Right atrium auricular region (tissue), 2 donors: ENCODE measurements around the gene DENND1A. TPM values are rescaled to one million over a fixed set of nuclear protein-coding genes. Genes with fewer than 3 reads are reported as not detected.
"Not testable (repeated sequence)": the region's sequence is repeated elsewhere in the genome, so short reads cannot be mapped to it uniquely, and the experiment has no call there.

Source experiments
- DNase-seq: peaks from one replicate; pipeline ENCODE4 v3.0.0-alpha.2; 2019; ENCODE audit warnings: low spot score
- H3K27ac ChIP-seq, 2 donors: fragments of 200-600 bp; sonication (generic); 1 replicate in 1 of 2; 2 replicates in 1 of 2; pipeline ENCODE4 v1.5.1; 2016 to 2019
- H3K27me3 ChIP-seq, 2 donors: fragments of 200-600 bp; sonication (generic); one replicate each; pipeline versions ENCODE4 v1.5.1 to v1.6.0; 2017 to 2019
- H3K36me3 ChIP-seq: fragments of 200-600 bp; sonication (generic); one replicate; pipeline ENCODE4 v1.5.1; 2016
- H3K4me1 ChIP-seq, 2 donors: fragments of 200-600 bp; sonication (generic); one replicate each; pipeline versions ENCODE4 v1.5.1 to v1.6.0; 2017 to 2019
- H3K4me3 ChIP-seq, 2 donors: fragments of 200-600 bp; sonication (generic); 1 replicate in 1 of 2; 2 replicates in 1 of 2; pipeline ENCODE4 v1.5.1; 2017 to 2019; ENCODE audit warnings: mild to moderate bottlenecking in 1 of 2, moderate library complexity in 1 of 2
- H3K9me3 ChIP-seq, 2 donors: fragments of 200-600 bp; sonication (generic); one replicate each; pipeline ENCODE4 v1.5.1; 2019
- CTCF ChIP-seq, 2 donors: fragments of 200-600 bp; sonication (generic); IDR thresholded peaks; one replicate each; pipeline ENCODE4 v1.5.1; 2019; ENCODE audit warnings: antibody characterized with exemption in 2 of 2
- total RNA-seq, 2 donors: library from RNA; depleted of rRNA; stranded (reverse); fragments of >200 nt; gene quantifications; one replicate each; pipeline ENCODE4 v1.1.0, GENCODE V29; 2016

DENND1A gene
- total RNA-seq, 2 donors from 2014 or later: 14.9 to 23.6 TPM

GRCh38 chr9:123945532-123945931 lies 15.6 kb upstream of the DENND1A start:
- DNase-seq: no peak
- Histone ChIP-seq H3K27ac (no peak overlapping the region), H3K4me3 (no peak overlapping the region), H3K4me1 (no peaks in the 10 kb centered on the region), H3K36me3 (no peaks in the 10 kb centered on the region), H3K9me3 (no peaks in the 10 kb centered on the region), H3K27me3 (no peaks in the 10 kb centered on the region)
- TF ChIP-seq CTCF (IDR thresholded peaks at IDR 0.05): no peak

DNA sequence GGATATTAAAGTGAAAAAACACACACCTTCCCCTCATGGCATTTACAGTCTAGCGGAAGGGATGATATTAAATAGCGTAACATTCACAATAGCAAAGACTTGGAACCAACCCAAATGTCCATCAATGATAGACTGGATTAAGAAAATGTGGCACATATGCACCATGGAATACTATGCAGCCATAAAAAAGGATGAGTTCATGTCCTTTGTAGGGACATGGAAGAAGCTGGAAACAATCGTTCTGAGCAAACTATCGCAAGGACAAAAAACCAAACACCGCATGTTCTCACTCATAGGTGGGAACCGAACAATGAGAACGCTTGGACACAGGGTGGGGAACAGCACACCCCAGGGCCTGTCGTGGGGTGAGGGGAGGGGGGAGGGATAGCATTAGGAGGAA lies 14.5 kb upstream of the DENND1A start:
- not testable (repeated sequence) for H3K27ac ChIP-seq, H3K4me1 ChIP-seq, H3K9me3 ChIP-seq, DNase-seq, H3K4me3 ChIP-seq, H3K27me3 ChIP-seq, H3K36me3 ChIP-seq

GRCh38 chr9:123943671-123944070 lies 13.7 kb upstream of the DENND1A start:
- DNase-seq: no peak
- Histone ChIP-seq H3K27ac (no peak overlapping the region), H3K36me3 (no peaks in the 10 kb centered on the region), H3K27me3 (no peaks in the 10 kb centered on the region), H3K9me3 (no peaks in the 10 kb centered on the region), H3K4me1 (no peaks in the 10 kb centered on the region), H3K4me3 (no peak overlapping the region)
- no peak for TF ChIP-seq CTCF (IDR thresholded peaks at IDR 0.05)

- no peak for TF ChIP-seq CTCF (IDR thresholded peaks at IDR 0.05)
- Histone ChIP-seq H3K27me3 (no peaks in the 10 kb centered on the region), H3K36me3 (no peaks in the 10 kb centered on the region)
Observed at GRCh38 chr9:123942542-123942941, 12.6 kb upstream of the DENND1A start.

DNA sequence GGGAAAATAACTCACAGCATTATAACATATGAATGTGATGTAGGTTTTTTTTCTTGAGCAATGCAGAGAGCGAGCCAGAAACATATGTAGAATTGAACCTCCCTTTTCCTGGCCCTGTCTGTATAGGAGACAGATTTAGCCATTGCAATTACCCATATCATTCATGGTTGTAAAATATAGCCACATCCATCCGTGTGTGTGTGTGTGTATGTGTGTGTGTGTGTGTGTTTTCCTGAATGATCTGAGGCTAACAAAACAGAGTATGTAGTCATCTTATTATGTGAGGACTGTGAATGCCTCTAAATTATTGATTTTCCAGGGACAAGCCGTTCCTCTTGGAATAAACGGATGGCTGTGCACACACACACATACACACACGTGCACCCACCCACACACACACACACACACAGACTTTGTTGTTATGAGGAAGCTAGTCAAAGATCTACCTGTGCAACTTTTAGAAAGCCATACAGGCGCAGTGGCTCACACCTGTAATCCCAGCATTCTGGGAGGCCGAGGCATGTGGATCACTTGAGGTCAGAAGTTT lies 11.7 kb upstream of the DENND1A start:
- no peak overlapping the region for H3K27ac ChIP-seq
- no peaks in the 10 kb centered on the region for H3K36me3 ChIP-seq
- H3K4me3 ChIP-seq: no peak overlapping the region
- no peaks in the 10 kb centered on the region for H3K27me3 ChIP-seq
- no peak for DNase-seq
- no peak for TF ChIP-seq CTCF (IDR thresholded peaks at IDR 0.05)
- no peaks in the 10 kb centered on the region for H3K4me1 ChIP-seq
- no peaks in the 10 kb centered on the region for H3K9me3 ChIP-seq

More at GRCh38 chr9:123942542-123942941, 12.6 kb upstream of the DENND1A start:
- no peaks in the 10 kb centered on the region for H3K9me3 ChIP-seq
- H3K4me1 ChIP-seq: no peaks in the 10 kb centered on the region
- no peak overlapping the region for H3K27ac ChIP-seq
- H3K4me3 ChIP-seq: no peak overlapping the region
- no peak for DNase-seq

DNA sequence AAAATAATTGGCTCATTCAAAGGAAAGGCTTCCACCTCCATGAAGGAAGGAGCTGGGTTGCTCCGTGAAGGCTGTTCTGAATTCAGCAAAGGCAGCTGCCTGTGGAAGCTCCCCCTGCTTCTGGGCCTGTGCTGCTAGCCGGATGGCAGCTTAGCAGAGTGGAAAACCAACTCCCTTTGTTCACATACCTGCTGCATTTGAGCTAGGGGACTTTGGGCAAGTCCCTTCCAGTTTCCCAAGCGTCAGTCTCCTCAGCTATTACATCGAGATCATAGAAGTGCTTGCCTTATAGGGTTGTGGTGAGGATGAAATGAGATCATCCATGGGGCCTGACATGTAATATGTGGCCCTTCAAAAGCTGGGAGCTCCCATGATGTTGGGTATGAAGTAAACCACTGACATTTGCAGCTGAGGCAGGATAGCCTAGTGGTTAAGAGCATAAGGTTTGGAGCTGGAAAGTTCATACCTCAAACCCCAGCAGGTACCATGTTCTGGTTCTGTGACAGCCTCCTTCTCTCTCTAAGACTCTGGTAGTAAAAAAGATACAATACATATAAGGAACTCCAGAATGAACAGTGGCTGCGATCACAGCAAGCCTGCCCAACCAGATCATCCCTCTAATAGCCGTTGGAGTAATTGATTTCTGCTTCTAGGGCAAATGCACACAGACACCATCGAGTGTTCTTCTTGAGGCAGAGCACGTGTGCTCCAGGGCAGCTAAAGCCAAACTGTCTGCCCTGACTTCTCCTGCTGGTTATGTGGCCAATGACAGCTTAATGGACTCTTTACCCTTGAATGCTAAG lies 11.0 kb upstream of the DENND1A start:
- H3K4me1 ChIP-seq: no peaks in the 10 kb centered on the region
- no peak for DNase-seq
- H3K36me3 ChIP-seq: no peaks in the 10 kb centered on the region
- H3K27me3 ChIP-seq: no peaks in the 10 kb centered on the region
- no peak overlapping the region for H3K27ac ChIP-seq
- TF ChIP-seq CTCF (IDR thresholded peaks at IDR 0.05): no peak
- H3K9me3 ChIP-seq: no peaks in the 10 kb centered on the region
- H3K4me3 ChIP-seq: no peak overlapping the region
